Tibial artery (tissue), 4 donors: ENCODE measurements around the gene ADRA2A.

Experiments used
- DNase-seq, 2 donors: peaks; one replicate each; pipeline ENCODE4 v3.0.0-alpha.2; 2019
- H3K27ac ChIP-seq, 2 donors: fragments of 200-600 bp; sonication (generic) in 1 of 2; 1 replicate in 1 of 2; 2 replicates in 1 of 2; pipeline ENCODE4 v1.5.1; 2018 to 2019; ENCODE audit warnings: mild to moderate bottlenecking in 1 of 2
- H3K27me3 ChIP-seq, 2 donors: fragments of 200-600 bp; sonication (generic) in 1 of 2; one replicate each; pipeline versions ENCODE4 v1.5.1 to v1.6.0; 2016 to 2019
- H3K36me3 ChIP-seq, 3 donors: fragments of 200-600 bp; sonication (generic) in 2 of 3; one replicate each; pipeline ENCODE4 v1.5.1; 2016 to 2019; ENCODE audit warnings: mild to moderate bottlenecking in 2 of 3
- H3K4me1 ChIP-seq, 4 donors: fragments of 200-600 bp; sonication (generic) in 2 of 4; 1 replicate in 3 of 4; 2 replicates in 1 of 4; pipeline ENCODE4 v1.5.1; 2016 to 2019
- H3K4me3 ChIP-seq, 2 donors: fragments of 200-600 bp; sonication (generic) in 1 of 2; 1 replicate in 1 of 2; 2 replicates in 1 of 2; pipeline ENCODE4 v1.5.1; 2018 to 2019; ENCODE audit warnings: mild to moderate bottlenecking in 2 of 2
- H3K9me3 ChIP-seq, 3 donors: fragments of 200-600 bp; sonication (generic) in 1 of 3; one replicate each; pipeline ENCODE4 v1.5.1; 2016 to 2019
- intact Hi-C: fragments of 100-400 bp; cut with DNase I; formaldehyde crosslinking; loops from one replicate; pipeline ENCODE4 v1.15.0; 2023; ENCODE audit warnings: low total_unique reads
- TF ChIP-seq, protein P1 (sequence below), 2 experiments: fragments of 200-600 bp in 1 of 2; fragments of 450-650 bp in 1 of 2; IDR thresholded peaks; one replicate each; pipeline ENCODE4 v1.5.1; 2017 to 2019; ENCODE audit warnings: antibody characterized with exemption in 2 of 2, mild to moderate bottlenecking in 1 of 2, moderate library complexity in 1 of 2

The ADRA2A gene

DNA sequence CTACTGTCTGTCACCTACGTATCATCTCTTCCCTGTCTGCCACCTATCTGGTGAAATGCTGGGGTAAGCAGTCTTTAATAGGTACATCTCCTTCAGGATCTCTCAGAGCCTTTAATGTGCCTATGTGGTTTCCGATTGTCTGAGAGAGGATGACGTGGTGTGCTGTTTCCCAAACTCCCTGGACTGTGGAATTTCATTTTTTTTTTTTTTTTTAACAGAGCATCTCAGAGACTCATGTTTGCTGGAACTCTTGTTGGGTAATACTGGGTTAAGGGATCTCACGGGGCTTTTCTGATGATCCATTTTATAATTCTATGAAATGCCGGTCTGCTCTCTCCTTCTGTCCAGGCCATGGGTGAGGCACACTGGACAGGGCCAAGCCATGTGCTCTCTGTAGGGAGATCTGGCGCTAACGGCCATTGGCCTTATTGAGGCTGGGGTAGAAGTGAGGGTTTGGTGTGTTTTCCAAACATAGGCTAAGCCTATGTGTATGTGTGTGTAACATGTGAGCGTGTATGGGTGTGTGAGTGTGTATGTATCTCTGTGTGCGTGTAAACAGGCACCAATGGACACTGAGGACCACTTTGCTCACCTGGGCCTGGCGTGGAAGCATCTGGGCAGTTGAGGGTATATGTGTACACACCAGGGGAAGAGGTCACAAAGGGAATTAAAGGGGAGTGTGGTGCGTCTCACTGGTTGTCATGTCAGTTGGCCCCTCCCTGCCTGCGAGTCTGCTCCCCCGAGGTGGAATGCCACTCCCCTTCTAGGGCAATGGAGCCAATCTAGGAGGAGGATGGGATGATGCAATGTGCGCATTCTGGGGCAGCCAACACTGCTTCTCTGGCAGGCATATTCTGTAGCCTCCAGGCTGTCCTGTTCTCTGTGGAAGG lies 7.8 kb downstream of the ADRA2A start:
- TF ChIP-seq, protein P1, sequence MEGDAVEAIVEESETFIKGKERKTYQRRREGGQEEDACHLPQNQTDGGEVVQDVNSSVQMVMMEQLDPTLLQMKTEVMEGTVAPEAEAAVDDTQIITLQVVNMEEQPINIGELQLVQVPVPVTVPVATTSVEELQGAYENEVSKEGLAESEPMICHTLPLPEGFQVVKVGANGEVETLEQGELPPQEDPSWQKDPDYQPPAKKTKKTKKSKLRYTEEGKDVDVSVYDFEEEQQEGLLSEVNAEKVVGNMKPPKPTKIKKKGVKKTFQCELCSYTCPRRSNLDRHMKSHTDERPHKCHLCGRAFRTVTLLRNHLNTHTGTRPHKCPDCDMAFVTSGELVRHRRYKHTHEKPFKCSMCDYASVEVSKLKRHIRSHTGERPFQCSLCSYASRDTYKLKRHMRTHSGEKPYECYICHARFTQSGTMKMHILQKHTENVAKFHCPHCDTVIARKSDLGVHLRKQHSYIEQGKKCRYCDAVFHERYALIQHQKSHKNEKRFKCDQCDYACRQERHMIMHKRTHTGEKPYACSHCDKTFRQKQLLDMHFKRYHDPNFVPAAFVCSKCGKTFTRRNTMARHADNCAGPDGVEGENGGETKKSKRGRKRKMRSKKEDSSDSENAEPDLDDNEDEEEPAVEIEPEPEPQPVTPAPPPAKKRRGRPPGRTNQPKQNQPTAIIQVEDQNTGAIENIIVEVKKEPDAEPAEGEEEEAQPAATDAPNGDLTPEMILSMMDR (IDR thresholded peaks at IDR 0.05) = no peak
- intact Hi-C loops = no loop called here

DNA sequence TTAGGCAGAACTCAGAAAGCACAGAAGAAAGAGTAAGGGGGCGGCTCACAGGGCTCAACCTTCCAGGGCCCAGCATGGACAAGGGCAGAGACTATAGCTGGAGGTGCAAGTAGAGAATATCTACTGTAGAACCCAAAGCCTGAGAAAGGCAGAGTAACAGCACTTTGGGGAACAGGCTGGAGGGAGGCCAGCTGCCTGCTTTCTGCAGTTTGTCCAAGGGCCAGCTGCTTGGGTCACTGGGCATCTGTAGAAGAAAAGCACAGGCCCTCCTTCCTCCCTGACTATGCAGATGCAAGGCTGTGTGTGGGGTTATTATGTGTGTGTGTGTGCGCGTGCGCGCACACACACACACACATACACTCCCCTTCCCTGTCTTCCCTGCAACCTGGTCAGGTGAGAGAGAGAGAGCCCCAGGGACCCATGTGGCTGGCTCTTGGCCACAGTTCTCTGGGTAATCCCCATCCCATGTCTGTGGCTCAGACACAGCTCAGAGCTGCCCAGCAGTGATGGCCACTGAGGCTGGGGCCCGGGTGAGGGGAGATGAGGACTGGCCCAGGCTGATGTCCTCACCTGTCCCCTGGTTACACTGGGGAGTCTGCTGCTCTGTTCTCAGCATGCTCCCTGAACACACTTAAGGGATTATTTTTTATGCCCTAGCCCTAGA lies 9.0 kb downstream of the ADRA2A start:
- DNase-seq = no peak
- TF ChIP-seq, protein P1 (IDR thresholded peaks at IDR 0.05) = no peak
- Histone ChIP-seq H3K4me1 (no peaks in the 10 kb centered on the region), H3K36me3 (no peaks in the 10 kb centered on the region), H3K27me3 (peaks cover 0 to 20% of the 10 kb centered on the region in 2 donors), H3K27ac (no peak overlapping the region), H3K4me3 (no peak overlapping the region), H3K9me3 (no peaks in the 10 kb centered on the region)
- intact Hi-C loops = no loop called here

More for the DNA sequence above, 7.8 kb downstream of the ADRA2A start:
- no peak for DNase-seq
- no peak overlapping the region for H3K27ac ChIP-seq
- peaks cover 0 to 28% of the 10 kb centered on the region in 2 donors for H3K27me3 ChIP-seq
- no peaks in the 10 kb centered on the region for H3K9me3 ChIP-seq
- H3K36me3 ChIP-seq = no peaks in the 10 kb centered on the region
- no peaks in the 10 kb centered on the region for H3K4me1 ChIP-seq
- no peak overlapping the region for H3K4me3 ChIP-seq

DNA sequence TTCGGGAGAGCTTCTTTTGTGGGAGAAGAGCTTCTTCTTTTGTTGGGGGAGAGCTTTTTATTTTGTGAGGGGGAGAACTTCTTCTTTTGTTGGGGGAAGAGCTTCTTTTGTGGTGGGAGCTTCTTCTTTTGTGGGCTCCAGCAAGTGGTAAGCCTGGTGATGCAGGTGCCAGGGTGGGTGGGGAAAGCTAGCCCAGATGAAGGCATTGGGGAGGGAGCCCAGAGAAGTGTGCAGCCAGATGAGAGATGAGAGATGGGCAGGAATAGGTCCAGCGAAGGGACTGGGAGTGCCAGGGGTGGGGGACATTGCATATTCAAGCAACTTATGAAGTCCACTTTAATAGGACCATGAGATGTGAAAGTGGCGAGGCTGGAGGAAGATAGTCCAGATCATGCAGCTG lies 9.7 kb downstream of the ADRA2A start:
- TF ChIP-seq, protein P1 (IDR thresholded peaks at IDR 0.05) = no peak
- no peak overlapping the region for H3K4me3 ChIP-seq
- H3K4me1 ChIP-seq = no peaks in the 10 kb centered on the region
- no peak overlapping the region for H3K27ac ChIP-seq
- DNase-seq = no peak
- peaks cover 0 to 14% of the 10 kb centered on the region in 2 donors for H3K27me3 ChIP-seq
- intact Hi-C loops = no loop called here
- no peaks in the 10 kb centered on the region for H3K9me3 ChIP-seq
- no peaks in the 10 kb centered on the region for H3K36me3 ChIP-seq

DNA sequence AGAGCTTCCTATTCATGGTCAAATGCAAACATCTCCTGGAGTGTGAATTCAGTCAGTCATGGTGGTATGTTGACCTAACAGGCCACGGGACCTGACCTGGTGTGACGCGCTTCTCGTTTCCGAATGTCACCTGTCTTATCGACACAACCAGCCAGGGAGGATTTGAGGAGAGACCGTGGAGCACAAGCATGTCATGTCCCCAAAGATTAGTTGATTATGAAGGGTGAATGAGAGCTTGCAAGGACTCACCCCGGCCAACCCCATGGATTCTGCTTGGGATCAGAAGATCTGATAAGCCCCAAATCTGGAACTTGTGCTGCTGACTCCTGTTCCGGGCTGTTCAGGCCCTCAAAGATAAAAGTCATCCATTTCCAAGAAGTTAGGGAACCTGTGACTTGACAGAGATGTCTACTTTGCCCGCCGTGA lies 10.5 kb downstream of the ADRA2A start:
- TF ChIP-seq, protein P1 (IDR thresholded peaks at IDR 0.05) = no peak
- DNase-seq = no peak
- no peak overlapping the region for H3K4me3 ChIP-seq
- H3K27ac ChIP-seq = no peak overlapping the region
- peaks cover 0 to 7% of the 10 kb centered on the region in 2 donors for H3K27me3 ChIP-seq
- no peaks in the 10 kb centered on the region for H3K9me3 ChIP-seq
- H3K4me1 ChIP-seq = no peaks in the 10 kb centered on the region
- intact Hi-C loops = no loop called here
- H3K36me3 ChIP-seq = no peaks in the 10 kb centered on the region

DNA sequence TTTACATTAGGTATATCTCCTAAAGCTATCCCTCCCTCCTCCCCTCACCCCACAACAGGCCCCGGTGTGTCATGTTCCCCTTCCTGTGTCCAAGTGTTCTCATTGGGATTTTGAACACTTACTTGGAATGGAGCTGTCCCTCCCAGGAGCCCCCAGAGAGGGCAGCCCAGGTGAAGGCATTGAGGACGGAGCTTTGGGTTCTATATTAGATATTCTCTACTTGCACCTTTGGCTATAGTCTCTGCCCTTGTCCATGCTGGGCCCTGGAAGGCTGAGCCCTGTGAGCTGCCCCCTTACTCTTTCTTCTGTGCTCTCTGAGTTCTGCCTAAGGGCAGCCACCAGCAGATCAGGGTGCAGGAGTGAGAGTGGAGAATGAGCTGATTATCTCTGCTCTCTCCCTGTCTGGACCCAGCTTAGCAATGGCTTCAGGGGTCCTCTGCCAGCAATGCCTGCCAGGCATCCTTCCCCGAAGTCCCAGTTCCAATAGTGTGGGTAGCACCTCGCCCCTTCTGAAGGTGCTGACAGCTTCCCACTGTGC lies 11.2 kb downstream of the ADRA2A start:
- H3K4me1 ChIP-seq = no peaks in the 10 kb centered on the region
- no peak overlapping the region for H3K27ac ChIP-seq
- TF ChIP-seq, protein P1 (IDR thresholded peaks at IDR 0.05) = no peak
- H3K36me3 ChIP-seq = no peaks in the 10 kb centered on the region
- H3K4me3 ChIP-seq = no peak overlapping the region
- DNase-seq = no peak
- H3K9me3 ChIP-seq = no peaks in the 10 kb centered on the region
- peaks cover 0 to 7% of the 10 kb centered on the region in 2 donors for H3K27me3 ChIP-seq
- intact Hi-C loops = no loop called here
